ENCODE results near the gene GPATCH8. TPM values are rescaled to one million over a fixed set of nuclear protein-coding genes. Genes with fewer than 3 reads are reported as not detected.

The GPATCH8 gene
- total and polyA plus RNA-seq, 2 of the 8 experiments (the other 6 are each of a cell fraction or from before 2014, with no cell fraction given): 20.5 to 58.1 TPM

GRCh38 chr17:44424828-44425461 is 78.3 kb downstream of the GPATCH8 start:
- no peak overlapping the region for H3K18ac ChIP-seq (ENCODE audit: extremely low read depth, low read length)
- no peak overlapping the region for H3K23ac ChIP-seq (ENCODE audit: insufficient read length)
- DNase-seq (ENCODE audit: low read depth in 1 of 2, low spot score in 2 of 2) (no peak), FAIRE-seq (no peak)
- H3K4me1 ChIP-seq (replicated peaks in 1 of 4; ENCODE audit: control insufficient read depth in 3 of 4, insufficient read depth in 4 of 4, low read length in 3 of 4): no peaks in the 10 kb centered on the region; a peak in 1 of 7 replicates
- no peak overlapping the region for H2AK5ac ChIP-seq (ENCODE audit: low read depth, low read length)
- H3K9ac ChIP-seq (replicated peaks in 1 of 4; ENCODE audit: extremely low read depth in 1 of 4, low read depth in 3 of 4, low read length in 3 of 4): no peak overlapping the region
- peaks cover 3% of the 10 kb centered on the region; the same call in 1 of the 2 replicates for H3K79me1 ChIP-seq (ENCODE audit: low read depth, low read length)
- no peak overlapping the region for H2AFZ ChIP-seq (ENCODE audit: low read length)
- H2BK12ac ChIP-seq (ENCODE audit: low read depth, low read length): no peak overlapping the region
- WGBS, 2 experiments (ENCODE audit: extremely low coverage in 1 of 2, insufficient coverage in 1 of 2, insufficient read length in 1 of 2, insufficient replicate concordance in 2 of 2, low coverage in 1 of 2, low lambda C conversion rate in 2 of 2, missing lambda C conversion rate in 1 of 2): 78% methylated on average over 3 of the region's 3 CpGs; no CpG with 5 or more reads in 1 of the 2 experiments
- ChIA-PET POLR2A (ENCODE audit: partially characterized antibody) (interaction anchor here (0.6 to 1.0 kb wide), 2 partner anchors 66 to 78 kb away, joined by 3 read pairs; partner anchors contain the start of gene GPATCH8), CTCF (ENCODE audit: partially characterized antibody) (interaction anchor here (1.1 to 1.7 kb wide), 3 partner anchors 21 to 99 kb away, joined by 3 to 6 read pairs (median 4); no protein-coding TSS in a partner anchor)
- no peak overlapping the region for H4K8ac ChIP-seq (ENCODE audit: extremely low read depth, insufficient read depth, low read length)
- H3K27ac ChIP-seq (ENCODE audit: low read depth, low read length): no peak overlapping the region
- H3K4me3 ChIP-seq (ENCODE audit: extremely low read depth in 1 of 4, insufficient read depth in 2 of 4, low read depth in 3 of 4, low read length in 4 of 4): no peak overlapping the region
- no peaks in the 10 kb centered on the region for H4K20me1 ChIP-seq (replicated peaks in 1 of 2; ENCODE audit: control insufficient read depth in 1 of 2, insufficient read depth in 2 of 2, low read length in 2 of 2)
- no peak overlapping the region for H3K56ac ChIP-seq (replicated peaks; ENCODE audit: insufficient read length, low read depth, low read length)
- no peak overlapping the region for H3K4ac ChIP-seq (replicated peaks; ENCODE audit: insufficient read length, low read depth, low read length)
- H2BK120ac ChIP-seq (replicated peaks; ENCODE audit: low read depth, low read length): no peak overlapping the region
- no peaks in the 10 kb centered on the region; the same call in 1 of the 2 replicates for H3K23me2 ChIP-seq (ENCODE audit: low read depth, low read length)
- H3K27me3 ChIP-seq (replicated peaks in 1 of 4; ENCODE audit: control insufficient read depth in 3 of 4, extremely low read depth in 1 of 4, insufficient read depth in 3 of 4, low read length in 3 of 4): no peaks in the 10 kb centered on the region
- H3K14ac ChIP-seq (ENCODE audit: insufficient read length): no peak overlapping the region
- H3K9me3 ChIP-seq (ENCODE audit: insufficient read depth in 2 of 2, low read depth in 1 of 2, low read length in 1 of 2): no peaks in the 10 kb centered on the region
- peaks cover 0 to 2% of the 10 kb centered on the region in 2 experiments; a peak in 1 of 4 replicates for H3K79me2 ChIP-seq (ENCODE audit: control insufficient read depth in 1 of 2, insufficient read depth in 2 of 2, low read length in 2 of 2)
- no peak overlapping the region for H3K4me2 ChIP-seq (ENCODE audit: insufficient read depth in 1 of 2, low read depth in 2 of 2, low read length in 2 of 2)
- no peak overlapping the region for H4K5ac ChIP-seq (ENCODE audit: insufficient read length, low read depth, low read length)
- no peak overlapping the region for H2BK5ac ChIP-seq (ENCODE audit: low read depth, low read length)
- no peak overlapping the region for H4K91ac ChIP-seq (replicated peaks; ENCODE audit: insufficient read length, low read length)
- no peak overlapping the region for H2BK20ac ChIP-seq (ENCODE audit: low read length)
- H3K36me3 ChIP-seq (ENCODE audit: control insufficient read depth in 2 of 4, insufficient read depth in 4 of 4, low read length in 3 of 4): peaks cover 3 to 12% (median 8%) of the 10 kb centered on the region in 4 experiments; a peak in 7 of 8 replicates
- H2BK15ac ChIP-seq (ENCODE audit: low read length): no peak overlapping the region
- TF ChIP-seq PHF8 (conservative IDR thresholded peaks at IDR 0.05; ENCODE audit: low read depth, low read length) (no peak), SRF (IDR thresholded peaks at IDR 0.05; ENCODE audit: low read depth, low read length) (no peak), EZH2 (IDR thresholded peaks at IDR 0.05; ENCODE audit: low read depth, low read length, severe bottlenecking) (no peak), POU5F1 (IDR thresholded peaks at IDR 0.05; ENCODE audit: low read depth, low read length) (no peak), SP2 (IDR thresholded peaks at IDR 0.05; ENCODE audit: low read length) (no peak), GABPA (IDR thresholded peaks at IDR 0.05; ENCODE audit: borderline replicate concordance, insufficient read depth, low read length) (no peak), SP4 (IDR thresholded peaks at IDR 0.05; ENCODE audit: low read length) (no peak), RXRA (IDR thresholded peaks at IDR 0.05; ENCODE audit: insufficient read depth, low read depth, low read length) (no peak), CBX5 (IDR thresholded peaks at IDR 0.05; ENCODE audit: low read depth, low read length) (no peak)
- TF ChIP-seq, protein P1, sequence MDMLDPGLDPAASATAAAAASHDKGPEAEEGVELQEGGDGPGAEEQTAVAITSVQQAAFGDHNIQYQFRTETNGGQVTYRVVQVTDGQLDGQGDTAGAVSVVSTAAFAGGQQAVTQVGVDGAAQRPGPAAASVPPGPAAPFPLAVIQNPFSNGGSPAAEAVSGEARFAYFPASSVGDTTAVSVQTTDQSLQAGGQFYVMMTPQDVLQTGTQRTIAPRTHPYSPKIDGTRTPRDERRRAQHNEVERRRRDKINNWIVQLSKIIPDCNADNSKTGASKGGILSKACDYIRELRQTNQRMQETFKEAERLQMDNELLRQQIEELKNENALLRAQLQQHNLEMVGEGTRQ (IDR thresholded peaks at IDR 0.05; ENCODE audit: low read length): no peak

Measured in H1 (cell line).